ENCODE measurements around the gene MMP25. TPM values are rescaled to one million over a fixed set of nuclear protein-coding genes. Genes with fewer than 3 reads are reported as not detected.
A peak's percentile ranks its signal among the peaks of the same experiment; 100 is the strongest.

MMP25 gene
- total and polyA plus RNA-seq, 9 of the 15 experiments (the other 6 are each of a cell fraction or from before 2014, with no cell fraction given), result 0.03 to 0.04 TPM; not detected in 7

GRCh38 chr16:3027983-3028715 is 18.2 kb upstream of the MMP25 start (continued):
- TF ChIP-seq ZNF592 (IDR thresholded peaks at IDR 0.05) (no peak), NR2C1 (IDR thresholded peaks at IDR 0.05) (no peak), NR2C1 (tag; IDR thresholded peaks at IDR 0.05) (no peak), ZBTB33 (CRISPR knock-in tag; IDR thresholded peaks at IDR 0.05) (no peak; the same call in 1 of the 2 replicates), RFX1 (IDR thresholded peaks at IDR 0.05) (no peak), CBFA2T2 (conservative IDR thresholded peaks at IDR 0.05) (peak; percentile 7; the same call in 1 of the 2 replicates), RB1 (IDR thresholded peaks at IDR 0.05; ENCODE audit: low read depth) (peak; percentile 77; the same call in 1 of the 2 replicates), SOX6 (IDR thresholded peaks at IDR 0.05) (no peak), EZH2 (IDR thresholded peaks at IDR 0.05; ENCODE audit: borderline replicate concordance, low read depth, low read length) (no peak), SMAD4 (CRISPR knock-in tag; conservative IDR thresholded peaks at IDR 0.05) (no peak), RBM22 (IDR thresholded peaks at IDR 0.05; ENCODE audit: low read depth, low read length, poor library complexity, severe bottlenecking) (no peak), MAFF (IDR thresholded peaks at IDR 0.05; ENCODE audit: low read length) (no peak), SRSF7 (optimal IDR thresholded peaks at IDR 0.05; ENCODE audit: low read depth, low read length) (no peak), SIRT6 (IDR thresholded peaks at IDR 0.05; ENCODE audit: low read depth, low read length) (no peak), ZNF347 (CRISPR knock-in tag; IDR thresholded peaks at IDR 0.05; ENCODE audit: low read depth) (no peak), PHTF2 (CRISPR knock-in tag; IDR thresholded peaks at IDR 0.05) (no peak), FOXP4 (CRISPR knock-in tag; IDR thresholded peaks at IDR 0.05; ENCODE audit: borderline replicate concordance) (no peak), FOXJ2 (tag; IDR thresholded peaks at IDR 0.05) (no peak), ZNF384 (IDR thresholded peaks at IDR 0.05; ENCODE audit: low read depth, low read length) (no peak), PURB (CRISPR knock-in tag; IDR thresholded peaks at IDR 0.05; ENCODE audit: low read depth) (no peak), ZNF282 (CRISPR knock-in tag; IDR thresholded peaks at IDR 0.05) (0 out of 2 replicates have a peak, but pooled peaks have one; percentile 58)

All from K562 (cell line).